Measurements from ENCODE around the gene SPINT3. TPM values are rescaled to one million over a fixed set of nuclear protein-coding genes. Genes with fewer than 3 reads are reported as not detected.

SPINT3 gene
- total and polyA plus RNA-seq, 10 of the 15 experiments (the other 5 are each of a cell fraction or from before 2014, with no cell fraction given) = not detected

- H3K27ac ChIP-seq (ENCODE audit: control insufficient read depth, insufficient read depth) = no peak overlapping the region
- H3K79me2 ChIP-seq (ENCODE audit: control insufficient read depth, insufficient read depth, low read length) = no peaks in the 10 kb centered on the region
- no peaks in the 10 kb centered on the region for H3K36me3 ChIP-seq (ENCODE audit: control insufficient read depth in 2 of 2, insufficient read depth in 2 of 2, low read length in 1 of 2)
- H3K4me1 ChIP-seq (ENCODE audit: control insufficient read depth, insufficient read depth, low read length) = peaks cover 5% of the 10 kb centered on the region
- FAIRE-seq (no peak), ATAC-seq (no peak), DNase-seq (ENCODE audit: low read depth, low spot score) (no peak)
- no peaks in the 10 kb centered on the region for H4K20me1 ChIP-seq (ENCODE audit: control insufficient read depth, insufficient read depth)
- no peak overlapping the region for H3K4me2 ChIP-seq (ENCODE audit: control insufficient read depth, insufficient read depth)
- H2AFZ ChIP-seq (ENCODE audit: control insufficient read depth, low read depth, low read length) = no peak overlapping the region
- H3K9ac ChIP-seq (ENCODE audit: control insufficient read depth, insufficient read depth, low read length) = no peak overlapping the region
- no peaks in the 10 kb centered on the region; the same call in 2 of the 3 replicates for H3K9me3 ChIP-seq (replicated peaks; ENCODE audit: control insufficient read depth, insufficient read depth, low read length)
- intact Hi-C loops (cut with micrococcal nuclease; ENCODE audit: unreplicated experiment) (no loop called here), in situ Hi-C loops (cut with MboI) (no loop called here)
- CTCF ChIA-PET = interaction anchor here (0.6 kb wide), 1 partner anchor 246 kb away, joined by 3 read pairs; no protein-coding TSS in a partner anchor
- BruUV-seq (replicated peaks) = no TSS peak
- WGBS (ENCODE audit: insufficient coverage, insufficient replicate concordance, low lambda C conversion rate, missing lambda C conversion rate) = 28% methylated on average over 2 of the region's 2 CpGs
- H3K27me3 ChIP-seq (replicated peaks in 1 of 2; ENCODE audit: control insufficient read depth in 2 of 2, insufficient read depth in 2 of 2, low read length in 1 of 2) = peaks cover 0 to 2% of the 10 kb centered on the region in 2 experiments; a peak in 1 of 4 replicates
- POLR2A ChIA-PET = no interaction called here
- TF ChIP-seq NFYB (IDR thresholded peaks at IDR 0.05; ENCODE audit: insufficient read depth, low read depth, low read length) (peak; percentile 61), MLLT1 (IDR thresholded peaks at IDR 0.05) (no peak)
- H3K4me3 ChIP-seq = no peak overlapping the region
- RAD21 ChIA-PET (ENCODE audit: unreplicated experiment) = no interaction called here
- SMC1A ChIA-PET (ENCODE audit: uncharacterized antibody, unreplicated experiment) = no interaction called here
Observed at GRCh38 chr20:45506398-45506797, 9.0 kb downstream of the SPINT3 start.

GRCh38 chr20:45503403-45503802 lies 12.0 kb downstream of the SPINT3 start:
- no peak overlapping the region for H3K27ac ChIP-seq (ENCODE audit: control insufficient read depth, insufficient read depth)
- FAIRE-seq (no peak), ATAC-seq (no peak), DNase-seq (ENCODE audit: low read depth, low spot score) (no peak)
- no peak overlapping the region for H3K4me2 ChIP-seq (ENCODE audit: control insufficient read depth, insufficient read depth)
- RAD21 ChIA-PET (ENCODE audit: unreplicated experiment) = no interaction called here
- H3K27me3 ChIP-seq (replicated peaks in 1 of 2; ENCODE audit: control insufficient read depth in 2 of 2, insufficient read depth in 2 of 2, low read length in 1 of 2) = peaks cover 0 to 2% of the 10 kb centered on the region in 2 experiments; a peak in 1 of 4 replicates
- H3K36me3 ChIP-seq (ENCODE audit: control insufficient read depth in 2 of 2, insufficient read depth in 2 of 2, low read length in 1 of 2) = no peaks in the 10 kb centered on the region
- peaks cover 5% of the 10 kb centered on the region for H3K4me1 ChIP-seq (ENCODE audit: control insufficient read depth, insufficient read depth, low read length)
- no peak overlapping the region for H3K4me3 ChIP-seq
- no peaks in the 10 kb centered on the region; the same call in 2 of the 3 replicates for H3K9me3 ChIP-seq (replicated peaks; ENCODE audit: control insufficient read depth, insufficient read depth, low read length)
- intact Hi-C loops (cut with micrococcal nuclease; ENCODE audit: unreplicated experiment) (no loop called here), in situ Hi-C loops (cut with MboI) (no loop called here)
- BruUV-seq (replicated peaks) = no TSS peak
- no peak overlapping the region for H2AFZ ChIP-seq (ENCODE audit: control insufficient read depth, low read depth, low read length)
- POLR2A ChIA-PET = no interaction called here
- SMC1A ChIA-PET (ENCODE audit: uncharacterized antibody, unreplicated experiment) = no interaction called here
- no peak overlapping the region for H3K9ac ChIP-seq (ENCODE audit: control insufficient read depth, insufficient read depth, low read length)
- CTCF ChIA-PET = interaction anchor here (0.7 to 1.3 kb wide), 2 partner anchors 66 to 181 kb away, joined by 3 to 4 read pairs; no protein-coding TSS in a partner anchor
- H4K20me1 ChIP-seq (ENCODE audit: control insufficient read depth, insufficient read depth) = no peaks in the 10 kb centered on the region
- H3K79me2 ChIP-seq (ENCODE audit: control insufficient read depth, insufficient read depth, low read length) = no peaks in the 10 kb centered on the region
- WGBS (ENCODE audit: insufficient coverage, insufficient replicate concordance, low lambda C conversion rate, missing lambda C conversion rate) = 2% methylated on average over 2 of the region's 2 CpGs
- no peak for TF ChIP-seq SRF (IDR thresholded peaks at IDR 0.05; ENCODE audit: low read depth in 2 of 2, low read length in 2 of 2)
- no peak for TF ChIP-seq CUX1 (IDR thresholded peaks at IDR 0.05; ENCODE audit: insufficient replicate concordance, low read depth, low read length)
- no peak for TF ChIP-seq HDAC6 (IDR thresholded peaks at IDR 0.05; ENCODE audit: unreplicated experiment)
- TF ChIP-seq NBN (IDR thresholded peaks at IDR 0.05) = no peak
- TF ChIP-seq EED (IDR thresholded peaks at IDR 0.05; ENCODE audit: low read depth) = no peak
- TF ChIP-seq FOS (IDR thresholded peaks at IDR 0.05; ENCODE audit: borderline replicate concordance, extremely low read depth, insufficient read length) = no peak
- TF ChIP-seq TAF1 (IDR thresholded peaks at IDR 0.05; ENCODE audit: borderline replicate concordance, low read depth, low read length) = no peak
- no peak for TF ChIP-seq FOXK2 (IDR thresholded peaks at IDR 0.05)
- no peak for TF ChIP-seq SUZ12 (IDR thresholded peaks at IDR 0.05; ENCODE audit: unreplicated experiment)
- TF ChIP-seq CHD4 (IDR thresholded peaks at IDR 0.05) = no peak

Measured in GM12878 (cell line).